ENCODE measurements around the gene TAF10. TPM values are rescaled to one million over a fixed set of nuclear protein-coding genes. Genes with fewer than 3 reads are reported as not detected.
A peak's percentile ranks its signal among the peaks of the same experiment; 100 is the strongest.

TAF10 gene
- total and polyA plus RNA-seq, 8 donors: 53.5 to 116 (median 86.8) TPM

DNA sequence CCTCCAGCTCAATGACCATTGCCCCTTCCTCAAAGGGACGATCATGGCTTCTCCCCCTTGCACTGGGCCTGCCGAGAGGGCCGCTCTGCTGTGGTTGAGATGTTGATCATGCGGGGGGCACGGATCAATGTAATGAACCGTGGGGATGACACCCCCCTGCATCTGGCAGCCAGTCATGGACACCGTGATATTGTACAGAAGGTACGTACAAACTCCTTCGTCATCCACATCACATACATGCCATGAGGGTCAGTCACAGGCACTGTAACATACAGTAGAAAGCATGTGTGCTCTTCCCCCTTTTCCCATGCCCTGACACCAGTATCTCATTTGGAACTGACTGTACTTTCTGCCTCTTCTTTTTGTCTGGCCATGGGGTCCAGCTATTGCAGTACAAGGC lies 4.0 kb downstream of the TAF10 start:
- Histone ChIP-seq H3K9me3 (no peaks in the 10 kb centered on the region), H3K27me3 (no peaks in the 10 kb centered on the region), H3K4me1 (peaks cover 20 to 41% (median 26%) of the 10 kb centered on the region in 3 donors), H3K4me3 (no peak overlapping the region), H3K36me3 (peaks cover 9 to 33% (median 23%) of the 10 kb centered on the region in 3 donors), H3K27ac (peak overlapping the region in 2 of 4 donors; percentile 83 to 93)
- FAIRE-seq (no peak), DNase-seq (peak in 2 of 6 donors; percentile 15 to 37), ATAC-seq (no peak)
- no peak for TF ChIP-seq CTCF (IDR thresholded peaks at IDR 0.05)
- WGBS, 2 donors: 83 to 84% methylated on average over 9 of the region's 9 CpGs
- intact Hi-C loops (cut with DNase I): no loop called here

GRCh38 chr11:6607190-6607795 lies 4.7 kb downstream of the TAF10 start:
- FAIRE-seq (no peak), ATAC-seq (no peak), DNase-seq (no peak)
- Histone ChIP-seq H3K27ac (peak overlapping the region; percentile 65 to 93 (median 80)), H3K4me3 (peak overlapping the region in 2 of 4 donors; percentile 18 to 93), H3K27me3 (no peaks in the 10 kb centered on the region), H3K4me1 (peaks cover 21 to 44% (median 24%) of the 10 kb centered on the region in 3 donors), H3K9me3 (no peaks in the 10 kb centered on the region), H3K36me3 (peaks cover 9 to 33% (median 23%) of the 10 kb centered on the region in 3 donors)
- intact Hi-C loops (cut with DNase I): no loop called here
- no peak for TF ChIP-seq CTCF (IDR thresholded peaks at IDR 0.05)

GRCh38 chr11:6606471-6607189 lies 5.4 kb downstream of the TAF10 start:
- peak overlapping the region; percentile 65 to 93 (median 80) for H3K27ac ChIP-seq
- peak; percentile 64 to 80 (median 74) for ATAC-seq
- peak; percentile 61 for FAIRE-seq
- TF ChIP-seq CTCF (IDR thresholded peaks at IDR 0.05): no peak
- peaks cover 9 to 33% (median 23%) of the 10 kb centered on the region in 3 donors for H3K36me3 ChIP-seq
- no peaks in the 10 kb centered on the region for H3K27me3 ChIP-seq
- intact Hi-C loops (cut with DNase I): no loop called here
- peak overlapping the region in 2 of 4 donors; percentile 18 to 93 for H3K4me3 ChIP-seq
- WGBS, 2 donors: 6 to 7% methylated on average over 11 of the region's 11 CpGs
- peaks cover 21 to 51% (median 29%) of the 10 kb centered on the region in 3 donors for H3K4me1 ChIP-seq
- no peaks in the 10 kb centered on the region for H3K9me3 ChIP-seq
- peak; percentile 86 to 93 (median 91) for DNase-seq

GRCh38 chr11:6604790-6605189 lies 7.2 kb downstream of the TAF10 start:
- H3K4me1 ChIP-seq: peaks cover 17 to 43% (median 23%) of the 10 kb centered on the region in 3 donors
- intact Hi-C loops (cut with DNase I): no loop called here
- FAIRE-seq: no peak
- H3K36me3 ChIP-seq: peaks cover 7 to 27% (median 22%) of the 10 kb centered on the region in 3 donors
- H3K9me3 ChIP-seq: no peaks in the 10 kb centered on the region
- WGBS, 2 donors: 8 to 9% methylated on average over 3 of the region's 3 CpGs
- no peak for ATAC-seq
- peak overlapping the region; percentile 77 to 93 (median 83) for H3K27ac ChIP-seq
- TF ChIP-seq CTCF (IDR thresholded peaks at IDR 0.05): no peak
- DNase-seq: no peak
- H3K4me3 ChIP-seq: peak overlapping the region; percentile 63 to 93 (median 81)
- no peaks in the 10 kb centered on the region for H3K27me3 ChIP-seq
